GM23338 (cell line): Measurements from ENCODE around the gene SSTR3. TPM values are rescaled to one million over a fixed set of nuclear protein-coding genes. Genes with fewer than 3 reads are reported as not detected.

ENCODE experiments used
- CREB1 ChIP-seq: fragments of 250-450 bp; sonication (Bioruptor Pico); IDR thresholded peaks from 2 replicates; pipeline ENCODE4 v1.5.0; 2020; ENCODE audit warnings: low read depth, mild to moderate bottlenecking, moderate library complexity
- REST ChIP-seq: IDR thresholded peaks from one replicate; pipeline ENCODE4 v1.6.1; 2018; ENCODE audit warnings: antibody characterized with exemption; ENCODE audit not compliant: unreplicated experiment
- STAT1 ChIP-seq: IDR thresholded peaks from one replicate; pipeline ENCODE4 v1.6.1; 2016; ENCODE audit warnings: antibody characterized with exemption; ENCODE audit not compliant: unreplicated experiment
- ZNF114 ChIP-seq: fragments of 250-450 bp; sonication (Bioruptor Pico); IDR thresholded peaks from 2 replicates; pipeline ENCODE4 v1.5.0; 2020; ENCODE audit warnings: mild to moderate bottlenecking, moderate library complexity
- ZNF462 ChIP-seq: fragments of 250-450 bp; sonication (Bioruptor Pico); IDR thresholded peaks from 2 replicates; pipeline ENCODE4 v1.5.0; 2020; ENCODE audit warnings: mild to moderate bottlenecking, moderate library complexity
- polyA plus RNA-seq: library from polyadenylated mRNA; unstranded; fragments of >200 nt; fragmentation: Nextera tagmentation; extraction: Ambion mirVana; gene quantifications from 2 replicates; pipeline ENCODE4 v1.2.1, GENCODE V29; 2016
- total RNA-seq: library from RNA; depleted of rRNA; stranded (reverse); fragments of >200 nt; shearing (Covaris generic); gene quantifications from 2 replicates; pipeline ENCODE4 v1.2.3, GENCODE V29; 2014

SSTR3 gene
- total and polyA plus RNA-seq, 2 experiments from 2014 or later, result 0.66 TPM; not detected in 1

DNA sequence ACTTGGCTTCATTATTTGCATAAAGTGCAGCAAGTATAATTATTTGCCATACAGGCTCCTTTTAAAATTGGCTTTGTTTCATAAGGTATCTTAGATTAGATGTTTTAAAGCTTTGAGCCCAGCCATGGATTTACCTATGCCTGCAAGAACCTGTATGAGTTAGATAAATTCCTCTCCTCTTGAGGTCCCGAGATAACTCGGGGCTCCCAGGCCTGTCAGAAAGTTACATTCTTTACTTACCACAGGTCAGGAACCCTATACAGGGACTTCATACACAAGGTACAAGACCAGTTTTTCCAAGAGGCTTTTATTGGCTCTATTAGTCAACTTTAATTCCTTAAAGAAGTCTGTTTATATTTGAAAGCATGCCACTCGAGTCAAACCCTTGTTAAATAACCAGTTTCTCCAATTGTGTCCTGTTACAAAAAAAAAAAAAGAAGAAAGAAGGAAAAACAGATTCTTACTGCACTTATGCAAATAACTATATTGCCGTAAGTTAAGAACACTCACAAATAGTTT, 22.0 kb downstream of the SSTR3 start (continued):
- TF ChIP-seq ZNF462 (CRISPR knock-in tag), result no peak
- no peak for TF ChIP-seq STAT1
- TF ChIP-seq CREB1, result no peak
- no peak for TF ChIP-seq REST
- TF ChIP-seq ZNF114 (CRISPR knock-in tag), result no peak
